Muscle of back (tissue), 11 donors: ENCODE data around the gene ZNF646. TPM values are rescaled to one million over a fixed set of nuclear protein-coding genes. Genes with fewer than 3 reads are reported as not detected.
A peak's percentile ranks its signal among the peaks of the same experiment; 100 is the strongest.

Source experiments
- DNase-seq, 3 donors: peaks; one replicate each; pipeline versions ENCODE4 v3.0.0 to v3.0.0-alpha.2; 2013
- polyA plus RNA-seq, 10 donors: library from polyadenylated mRNA; unstranded; fragments of 120-200 nt; gene quantifications; one replicate each; pipeline ENCODE4 v1.2.1, GENCODE V29; 2013; ENCODE audit not compliant: insufficient read length in 10 of 10

The ZNF646 gene
- polyA plus RNA-seq, 10 donors: 6.8 to 10.1 (median 8.4) TPM

DNA sequence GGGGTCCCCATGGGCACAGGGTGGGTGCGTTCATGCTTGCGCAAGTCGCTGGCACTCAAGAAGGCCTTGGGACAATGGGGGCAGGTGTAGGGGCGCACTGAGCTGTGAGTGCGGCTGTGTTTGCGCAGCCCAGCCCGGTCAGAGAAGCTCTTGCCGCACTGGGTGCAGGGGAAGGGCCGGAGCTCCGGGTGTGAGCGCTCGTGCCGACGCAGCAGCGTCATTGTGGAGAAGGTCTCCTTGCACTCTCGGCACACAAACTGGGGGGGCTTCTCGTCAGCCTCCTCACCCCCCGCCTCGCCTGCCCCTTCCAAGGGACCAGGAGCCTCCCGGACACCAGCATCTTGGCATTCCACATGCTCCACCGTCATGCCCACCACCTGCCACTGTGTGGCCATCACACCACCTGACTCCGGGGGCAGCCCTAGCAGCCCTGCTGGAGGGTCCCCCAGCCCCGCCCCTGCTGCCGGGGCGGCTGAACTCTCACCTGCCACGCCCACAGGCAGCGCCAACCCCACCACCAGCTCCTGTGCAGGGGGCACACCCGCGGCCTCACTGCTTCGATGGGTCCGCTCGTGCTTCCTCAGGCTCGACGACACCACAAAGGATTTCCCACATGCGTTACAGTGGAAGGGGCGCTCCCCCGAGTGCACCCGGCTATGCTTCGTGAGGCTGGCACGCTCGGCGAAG is 13.0 kb upstream of the ZNF646 start:
- DNase-seq: no peak

GRCh38 chr16:31061813-31062440 is 12.3 kb upstream of the ZNF646 start:
- DNase-seq: no peak

DNA sequence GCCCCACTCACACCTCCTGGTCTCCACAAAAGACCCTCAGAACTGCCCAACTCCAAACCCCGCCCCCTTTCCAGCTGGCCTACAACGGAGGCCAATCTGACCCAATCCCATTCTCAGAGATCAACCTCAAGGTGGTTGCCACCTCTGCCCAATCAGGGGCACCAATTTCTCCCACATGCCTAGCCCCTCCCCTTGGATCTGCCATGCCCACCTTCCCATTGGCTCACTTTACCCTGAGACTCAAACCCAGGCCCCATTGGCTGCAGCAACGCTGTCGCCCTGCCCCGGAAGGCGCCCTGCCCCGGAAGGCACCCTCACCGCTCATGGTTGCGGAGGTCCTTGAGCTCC is 10.8 kb upstream of the ZNF646 start:
- DNase-seq: no peak

GRCh38 chr16:31063843-31064611 is 10.2 kb upstream of the ZNF646 start:
- no peak for DNase-seq

DNA sequence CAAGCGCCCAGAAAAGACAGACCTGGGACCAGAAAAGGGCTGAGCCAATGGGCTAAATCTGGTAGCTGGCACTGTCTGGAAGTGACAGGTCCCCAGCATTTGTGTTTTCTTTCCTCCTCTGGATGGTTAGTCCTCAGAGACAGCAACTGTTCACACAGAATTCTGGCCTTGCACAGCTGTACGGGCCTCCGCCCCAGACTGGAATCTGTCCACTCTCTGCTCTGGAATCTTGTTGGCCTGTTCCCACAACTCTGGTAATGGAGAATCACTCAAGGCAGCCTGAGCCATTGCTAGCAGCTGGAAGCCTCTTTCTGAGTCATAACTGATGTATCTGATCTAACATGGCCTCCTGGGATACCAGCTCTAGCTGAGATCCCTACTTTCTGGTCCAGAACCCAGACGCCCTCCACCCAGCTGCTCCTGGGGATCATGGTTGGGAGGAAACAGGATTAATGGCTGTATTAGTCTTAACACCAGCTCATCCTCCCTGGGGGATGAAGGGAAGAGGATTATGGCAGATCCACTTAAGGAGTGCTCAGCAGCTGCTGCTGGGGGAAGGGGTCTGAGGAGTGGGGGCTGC is 9.2 kb upstream of the ZNF646 start:
- peak; percentile 93 to 97 (median 94) for DNase-seq

DNA sequence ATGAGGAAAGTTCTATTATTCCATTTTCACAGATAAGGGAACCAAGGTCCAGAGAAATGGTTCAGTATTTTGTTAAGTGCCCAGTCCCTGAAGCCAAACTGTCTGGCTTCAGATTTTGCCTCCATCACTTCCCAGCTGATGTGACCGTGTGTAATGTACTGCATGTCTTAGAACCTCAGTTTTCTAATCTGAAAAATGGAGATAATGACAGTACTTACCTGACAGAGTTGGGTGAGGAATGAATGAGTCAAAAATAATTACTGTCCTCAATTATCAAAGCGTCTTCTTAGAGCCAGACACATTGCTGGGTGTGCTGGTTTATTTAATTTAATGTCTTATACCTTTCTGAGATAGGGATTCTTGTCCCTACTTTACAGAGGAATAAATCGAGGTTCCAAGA is 6.9 kb upstream of the ZNF646 start:
- DNase-seq: no peak

DNA sequence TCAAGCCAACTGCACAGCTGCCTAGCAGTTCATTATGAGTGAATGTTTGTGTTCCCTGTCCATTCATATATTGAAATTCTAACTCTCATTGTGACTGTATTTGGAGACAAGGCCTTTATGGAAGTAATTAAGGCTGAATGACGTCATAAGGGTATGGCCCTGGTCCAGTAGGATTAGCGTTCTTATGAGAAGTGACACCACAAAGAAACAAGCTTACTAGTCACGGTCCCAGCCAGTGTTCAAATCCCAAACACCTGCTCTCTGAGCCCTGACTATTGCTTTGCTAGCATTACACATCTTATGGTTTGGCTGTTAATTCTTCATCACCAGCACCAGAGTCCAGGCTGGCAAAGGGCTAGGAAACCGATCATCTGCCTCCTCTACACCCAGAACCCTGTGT is 2.4 kb upstream of the ZNF646 start:
- peak; percentile 68 to 84 (median 83) for DNase-seq

- peak in 2 of 3 donors; percentile 35 to 61 for DNase-seq
Observed at GRCh38 chr16:31072540-31073141, 1.6 kb upstream of the ZNF646 start.

GRCh38 chr16:31073142-31073969 is 866 bp upstream of the ZNF646 start:
- peak; percentile 93 to 99 (median 95) for DNase-seq

DNA sequence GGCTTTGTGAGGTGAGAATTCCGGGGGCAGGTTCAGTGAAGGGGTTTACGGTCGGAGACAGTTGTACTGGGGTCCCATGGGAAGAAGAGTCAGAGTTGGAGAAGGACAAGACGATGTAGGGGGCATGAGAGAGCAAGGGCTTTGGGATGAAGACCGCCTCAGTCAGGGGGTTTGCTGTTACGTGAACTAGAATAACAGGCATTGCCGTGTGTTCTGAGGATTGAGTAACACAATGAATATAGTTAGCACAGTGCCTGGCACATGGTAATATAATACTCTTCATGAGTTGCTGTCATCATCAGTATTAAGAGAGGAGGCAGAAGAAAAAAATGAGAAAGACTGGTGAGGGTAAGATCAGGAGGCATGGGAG is 577 bp downstream of the ZNF646 start:
- DNase-seq: no peak

DNA sequence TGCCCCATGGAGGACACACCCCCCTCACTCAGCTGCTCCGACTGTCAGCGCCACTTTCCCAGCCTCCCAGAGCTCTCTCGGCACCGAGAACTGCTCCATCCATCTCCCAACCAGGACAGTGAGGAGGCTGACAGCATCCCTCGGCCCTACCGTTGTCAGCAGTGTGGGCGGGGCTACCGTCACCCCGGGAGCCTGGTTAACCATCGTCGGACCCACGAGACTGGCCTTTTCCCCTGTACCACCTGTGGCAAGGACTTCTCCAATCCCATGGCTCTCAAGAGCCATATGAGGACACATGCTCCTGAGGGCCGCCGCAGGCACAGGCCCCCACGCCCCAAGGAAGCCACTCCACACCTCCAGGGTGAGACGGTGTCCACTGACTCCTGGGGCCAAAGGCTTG is 2.1 kb downstream of the ZNF646 start:
- no peak for DNase-seq

- no peak for DNase-seq
Observed at GRCh38 chr16:31077024-31077423, 2.8 kb downstream of the ZNF646 start.

DNA sequence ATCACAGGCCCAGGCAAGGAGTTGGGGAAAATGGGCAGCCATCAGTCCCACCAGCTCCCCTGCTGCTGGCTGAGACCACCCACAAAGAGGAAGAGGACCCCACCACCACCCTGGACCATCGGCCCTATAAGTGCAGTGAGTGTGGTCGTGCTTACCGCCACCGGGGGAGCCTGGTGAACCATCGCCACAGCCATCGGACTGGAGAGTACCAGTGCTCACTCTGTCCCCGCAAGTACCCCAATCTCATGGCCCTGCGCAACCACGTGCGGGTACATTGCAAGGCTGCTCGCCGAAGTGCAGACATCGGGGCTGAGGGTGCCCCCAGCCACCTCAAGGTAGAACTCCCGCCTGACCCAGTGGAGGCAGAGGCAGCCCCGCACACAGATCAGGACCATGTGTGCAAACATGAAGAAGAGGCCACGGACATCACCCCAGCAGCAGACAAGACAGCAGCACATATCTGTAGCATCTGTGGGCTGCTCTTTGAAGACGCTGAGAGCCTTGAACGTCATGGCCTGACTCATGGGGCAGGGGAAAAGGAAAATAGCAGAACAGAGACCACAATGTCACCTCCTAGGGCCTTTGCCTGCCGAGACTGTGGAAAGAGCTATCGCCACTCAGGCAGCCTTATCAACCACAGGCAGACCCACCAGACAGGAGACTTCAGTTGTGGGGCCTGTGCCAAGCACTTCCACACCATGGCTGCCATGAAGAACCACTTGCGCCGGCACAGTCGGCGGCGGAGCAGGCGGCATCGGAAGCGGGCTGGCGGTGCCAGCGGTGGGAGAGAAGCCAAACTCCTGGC is 3.6 kb downstream of the ZNF646 start:
- DNase-seq: no peak

- no peak for DNase-seq
Observed at GRCh38 chr16:31078597-31079341, 4.5 kb downstream of the ZNF646 start.

DNA sequence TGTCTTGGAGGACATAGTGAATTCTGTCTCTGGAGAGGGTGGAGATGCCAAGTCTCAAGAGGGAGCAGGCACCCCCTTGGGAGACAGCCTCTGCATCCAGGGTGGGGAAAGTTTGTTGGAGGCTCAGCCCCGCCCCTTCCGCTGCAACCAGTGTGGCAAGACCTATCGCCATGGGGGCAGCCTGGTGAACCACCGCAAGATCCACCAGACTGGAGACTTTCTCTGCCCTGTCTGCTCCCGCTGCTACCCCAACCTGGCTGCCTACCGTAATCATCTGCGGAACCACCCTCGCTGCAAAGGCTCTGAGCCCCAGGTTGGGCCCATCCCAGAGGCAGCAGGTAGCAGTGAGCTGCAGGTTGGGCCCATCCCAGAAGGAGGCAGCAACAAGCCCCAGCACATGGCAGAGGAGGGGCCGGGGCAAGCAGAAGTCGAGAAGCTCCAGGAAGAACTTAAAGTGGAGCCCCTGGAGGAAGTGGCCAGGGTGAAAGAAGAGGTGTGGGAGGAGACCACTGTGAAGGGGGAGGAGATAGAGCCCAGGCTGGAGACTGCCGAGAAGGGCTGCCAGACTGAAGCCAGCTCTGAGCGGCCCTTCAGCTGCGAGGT is 5.2 kb downstream of the ZNF646 start:
- DNase-seq: no peak

DNA sequence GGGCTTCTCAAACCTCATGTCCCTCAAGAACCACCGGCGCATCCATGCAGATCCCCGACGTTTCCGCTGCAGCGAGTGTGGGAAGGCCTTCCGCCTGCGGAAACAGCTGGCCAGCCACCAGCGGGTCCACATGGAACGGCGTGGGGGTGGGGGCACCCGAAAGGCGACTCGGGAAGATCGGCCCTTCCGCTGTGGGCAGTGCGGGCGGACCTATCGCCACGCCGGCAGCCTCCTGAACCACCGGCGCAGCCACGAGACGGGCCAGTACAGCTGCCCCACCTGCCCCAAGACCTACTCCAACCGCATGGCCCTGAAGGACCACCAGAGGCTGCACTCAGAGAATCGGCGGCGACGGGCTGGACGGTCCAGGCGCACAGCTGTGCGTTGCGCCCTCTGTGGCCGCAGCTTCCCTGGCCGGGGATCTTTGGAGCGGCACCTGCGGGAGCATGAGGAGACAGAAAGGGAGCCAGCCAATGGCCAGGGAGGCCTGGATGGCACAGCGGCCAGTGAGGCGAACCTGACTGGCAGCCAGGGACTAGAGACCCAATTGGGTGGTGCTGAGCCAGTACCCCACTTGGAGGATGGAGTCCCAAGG is 5.9 kb downstream of the ZNF646 start:
- DNase-seq: no peak

GRCh38 chr16:31080756-31081419 is 6.7 kb downstream of the ZNF646 start:
- DNase-seq: no peak
